HG03097 (cell line): ENCODE results near the gene COMMD1.
"Not testable (repeated sequence)": the region's sequence is repeated elsewhere in the genome, so short reads cannot be mapped to it uniquely, and the experiment has no call there.

Experiments
- ATAC-seq: cut with Tn5 transposase; IDR thresholded peaks from one replicate; pipeline ENCODE4 v1.9.1; 2021; ENCODE audit not compliant: unreplicated experiment, low FRiP score

Gene COMMD1

GRCh38 chr2:61922714-61923113 is 17.2 kb downstream of the COMMD1 start:
- ATAC-seq = no peak

GRCh38 chr2:61924895-61925663 is 19.6 kb downstream of the COMMD1 start:
- no peak for ATAC-seq

- no peak for ATAC-seq
Observed at GRCh38 chr2:61926531-61927477, 21.3 kb downstream of the COMMD1 start.

- ATAC-seq = no peak
Observed at GRCh38 chr2:61928826-61929461, 23.5 kb downstream of the COMMD1 start.

- no peak for ATAC-seq
Observed at GRCh38 chr2:61937098-61937497, 31.6 kb downstream of the COMMD1 start.

GRCh38 chr2:61937886-61938285 is 32.4 kb downstream of the COMMD1 start:
- ATAC-seq = no peak

GRCh38 chr2:61938511-61938910 is 33.0 kb downstream of the COMMD1 start:
- no peak for ATAC-seq

GRCh38 chr2:61943251-61943650 is 37.8 kb downstream of the COMMD1 start:
- ATAC-seq = no peak

GRCh38 chr2:61946666-61947065 is 41.2 kb downstream of the COMMD1 start:
- no peak for ATAC-seq

- ATAC-seq = no peak
Observed at GRCh38 chr2:61948661-61949457, 43.4 kb downstream of the COMMD1 start.

GRCh38 chr2:61949458-61949713 is 43.9 kb downstream of the COMMD1 start:
- no peak for ATAC-seq

GRCh38 chr2:61949714-61950560 is 44.5 kb downstream of the COMMD1 start:
- no peak for ATAC-seq

GRCh38 chr2:61950571-61951315 is 45.3 kb downstream of the COMMD1 start:
- no peak for ATAC-seq

- no peak for ATAC-seq
Observed at GRCh38 chr2:61951881-61952280, 46.4 kb downstream of the COMMD1 start.

- ATAC-seq = no peak
Observed at GRCh38 chr2:61952288-61952687, 46.8 kb downstream of the COMMD1 start.

GRCh38 chr2:61954856-61955255 is 49.4 kb downstream of the COMMD1 start:
- ATAC-seq = not testable (repeated sequence)

- no peak for ATAC-seq
Observed at GRCh38 chr2:61959381-61960293, 54.2 kb downstream of the COMMD1 start.
